ENCODE measurements around the gene ARAP1. TPM values are rescaled to one million over a fixed set of nuclear protein-coding genes. Genes with fewer than 3 reads are reported as not detected.
A peak's percentile ranks its signal among the peaks of the same experiment; 100 is the strongest.

The ARAP1 gene
- total RNA-seq, 3 donors from 2014 or later, result 85.9 to 109 (median 97.0) TPM

- Histone ChIP-seq H3K9me3 (no peaks in the 10 kb centered on the region), H3K36me3 (no peaks in the 10 kb centered on the region), H3K27me3 (no peaks in the 10 kb centered on the region), H3K4me3 (no peak overlapping the region), H3K27ac (peak overlapping the region in 1 of 2 donors; percentile 64), H3K4me1 (no peaks in the 10 kb centered on the region)
- peak in 1 of 2 donors; percentile 41 for DNase-seq (ENCODE audit: low spot score in 2 of 2)
- no peak for TF ChIP-seq CTCF (IDR thresholded peaks at IDR 0.05)
- TF ChIP-seq POLR2AphosphoS5 (IDR thresholded peaks at IDR 0.05), result no peak
- TF ChIP-seq POLR2A (IDR thresholded peaks at IDR 0.05), result no peak
- intact Hi-C loops (cut with DNase I; ENCODE audit: low total_unique reads), result no loop called here
Measured at GRCh38 chr11:72736452-72737069, 15.6 kb downstream of the ARAP1 start.

DNA sequence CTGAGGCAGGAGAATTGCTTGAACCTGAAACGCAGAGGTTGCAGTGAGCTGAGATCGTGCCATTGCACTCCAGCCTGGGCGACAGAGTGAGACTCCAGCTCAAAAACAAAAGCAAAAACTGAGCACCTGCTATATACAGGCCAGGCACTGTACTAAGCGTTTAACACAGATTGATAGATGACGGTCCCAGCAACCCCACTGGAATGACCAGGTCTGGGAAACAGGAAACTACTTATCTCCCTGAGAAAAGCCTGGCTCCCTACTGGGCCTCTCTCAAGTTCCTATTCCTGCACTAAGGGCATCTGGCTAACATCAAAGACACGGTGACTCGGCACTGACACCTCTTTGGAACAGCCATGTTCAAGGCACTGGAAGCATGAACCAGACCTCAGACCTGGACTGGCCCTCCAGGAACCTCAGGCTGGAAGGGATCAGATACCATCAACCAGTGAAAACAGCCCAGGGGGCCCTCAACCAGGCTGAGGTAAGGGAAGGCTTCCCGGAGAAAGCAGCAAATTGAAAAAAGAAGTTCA, 16.6 kb downstream of the ARAP1 start:
- Histone ChIP-seq H3K9me3 (no peaks in the 10 kb centered on the region), H3K4me1 (no peaks in the 10 kb centered on the region), H3K4me3 (no peak overlapping the region), H3K27ac (no peak overlapping the region), H3K27me3 (no peaks in the 10 kb centered on the region), H3K36me3 (no peaks in the 10 kb centered on the region)
- DNase-seq (ENCODE audit: low spot score in 2 of 2), result no peak
- intact Hi-C loops (cut with DNase I; ENCODE audit: low total_unique reads), result no loop called here
- TF ChIP-seq POLR2A (IDR thresholded peaks at IDR 0.05) (no peak), CTCF (IDR thresholded peaks at IDR 0.05) (no peak), POLR2AphosphoS5 (IDR thresholded peaks at IDR 0.05) (no peak)

GRCh38 chr11:72732329-72732728, 19.9 kb downstream of the ARAP1 start:
- Histone ChIP-seq H3K9me3 (no peaks in the 10 kb centered on the region), H3K4me1 (no peaks in the 10 kb centered on the region), H3K27me3 (no peaks in the 10 kb centered on the region), H3K4me3 (no peak overlapping the region), H3K36me3 (no peaks in the 10 kb centered on the region), H3K27ac (no peak overlapping the region)
- intact Hi-C loops (cut with DNase I; ENCODE audit: low total_unique reads), result no loop called here
- DNase-seq (ENCODE audit: low spot score in 2 of 2), result no peak
- no peak for TF ChIP-seq POLR2A (IDR thresholded peaks at IDR 0.05)
- no peak for TF ChIP-seq POLR2AphosphoS5 (IDR thresholded peaks at IDR 0.05)
- no peak for TF ChIP-seq CTCF (IDR thresholded peaks at IDR 0.05)

GRCh38 chr11:72730737-72731136, 21.5 kb downstream of the ARAP1 start:
- intact Hi-C loops (cut with DNase I; ENCODE audit: low total_unique reads), result no loop called here
- Histone ChIP-seq H3K27me3 (no peaks in the 10 kb centered on the region), H3K9me3 (no peaks in the 10 kb centered on the region), H3K27ac (no peak overlapping the region), H3K4me1 (no peaks in the 10 kb centered on the region), H3K36me3 (no peaks in the 10 kb centered on the region), H3K4me3 (no peak overlapping the region)
- TF ChIP-seq CTCF (IDR thresholded peaks at IDR 0.05), result no peak
- no peak for TF ChIP-seq POLR2AphosphoS5 (IDR thresholded peaks at IDR 0.05)
- no peak for TF ChIP-seq POLR2A (IDR thresholded peaks at IDR 0.05)
- no peak for DNase-seq (ENCODE audit: low spot score in 2 of 2)

- Histone ChIP-seq H3K4me3 (no peak overlapping the region), H3K27ac (no peak overlapping the region), H3K9me3 (no peaks in the 10 kb centered on the region), H3K27me3 (no peaks in the 10 kb centered on the region), H3K36me3 (no peaks in the 10 kb centered on the region), H3K4me1 (no peaks in the 10 kb centered on the region)
- intact Hi-C loops (cut with DNase I; ENCODE audit: low total_unique reads), result no loop called here
- TF ChIP-seq CTCF (IDR thresholded peaks at IDR 0.05) (no peak), POLR2AphosphoS5 (IDR thresholded peaks at IDR 0.05) (no peak), POLR2A (IDR thresholded peaks at IDR 0.05) (no peak)
- no peak for DNase-seq (ENCODE audit: low spot score in 2 of 2)
Measured at GRCh38 chr11:72730243-72730642, 22.0 kb downstream of the ARAP1 start.
